Thoracic aorta (tissue), 2 donors: ENCODE data around the gene CWF19L1. TPM values are rescaled to one million over a fixed set of nuclear protein-coding genes. Genes with fewer than 3 reads are reported as not detected.

ENCODE experiments used
- ATAC-seq: fragments of 150-250 bp; one replicate; pipeline ENCODE4 v1.8.0; 2017; ENCODE audit warnings: low read depth; ENCODE audit not compliant: insufficient number of reproducible peaks, low FRiP score
- DNase-seq: peaks from one replicate; pipeline ENCODE4 v3.0.0-alpha.2; 2020; ENCODE audit warnings: low spot score
- H3K27ac ChIP-seq, 2 donors: fragments of 200-600 bp; sonication (generic); 1 replicate in 1 of 2; 2 replicates in 1 of 2; pipeline ENCODE4 v1.5.1; 2016; ENCODE audit warnings: mild to moderate bottlenecking in 2 of 2, moderate library complexity in 2 of 2
- H3K27me3 ChIP-seq: fragments of 200-600 bp; sonication (generic); replicated peaks from 2 replicates; pipeline ENCODE4 v1.6.0; 2016; ENCODE audit warnings: mild to moderate bottlenecking; ENCODE audit not compliant: insufficient read depth
- H3K36me3 ChIP-seq: fragments of 200-600 bp; sonication (generic); one replicate; pipeline ENCODE4 v1.5.1; 2016
- H3K4me1 ChIP-seq, 2 donors: fragments of 200-600 bp; sonication (generic); 1 replicate in 1 of 2; 2 replicates in 1 of 2; pipeline versions ENCODE4 v1.5.1 to v1.6.0; 2016; ENCODE audit warnings: low read depth in 2 of 2, mild to moderate bottlenecking in 1 of 2; ENCODE audit not compliant: control insufficient read depth in 1 of 2
- H3K4me3 ChIP-seq: fragments of 200-600 bp; sonication (generic); 2 replicates; pipeline ENCODE4 v1.5.1; 2016; ENCODE audit warnings: mild to moderate bottlenecking
- H3K9me3 ChIP-seq: fragments of 200-600 bp; sonication (generic); 2 replicates; pipeline ENCODE4 v1.5.1; 2016
- CTCF ChIP-seq: fragments of 200-600 bp; sonication (generic); IDR thresholded peaks from one replicate; pipeline ENCODE4 v1.5.1; 2019; ENCODE audit warnings: antibody characterized with exemption
- total RNA-seq, 2 donors: library from RNA; depleted of rRNA; stranded (reverse); fragments of >200 nt; gene quantifications; one replicate each; pipeline versions ENCODE4 v1.1.0 to v1.2.3, GENCODE V29; 2016

Gene CWF19L1
- total RNA-seq, 2 donors from 2014 or later, result 19.5 to 27.2 TPM

- H3K4me3 ChIP-seq, result no peak overlapping the region
- H3K27me3 ChIP-seq, result no peaks in the 10 kb centered on the region
- H3K9me3 ChIP-seq, result no peaks in the 10 kb centered on the region
- peaks cover 30% of the 10 kb centered on the region for H3K36me3 ChIP-seq
- no peaks in the 10 kb centered on the region for H3K4me1 ChIP-seq
- no peak overlapping the region for H3K27ac ChIP-seq
- TF ChIP-seq CTCF, result no peak
- ATAC-seq (no peak), DNase-seq (no peak)
Measured at GRCh38 chr10:100208276-100208675, 59.2 kb downstream of the CWF19L1 start.

GRCh38 chr10:100204370-100204769 is 63.1 kb downstream of the CWF19L1 start:
- TF ChIP-seq CTCF, result no peak
- H3K36me3 ChIP-seq, result peaks cover 36% of the 10 kb centered on the region
- no peaks in the 10 kb centered on the region for H3K4me1 ChIP-seq
- H3K4me3 ChIP-seq, result no peak overlapping the region
- DNase-seq (no peak), ATAC-seq (no peak)
- no peaks in the 10 kb centered on the region for H3K9me3 ChIP-seq
- no peaks in the 10 kb centered on the region for H3K27me3 ChIP-seq
- no peak overlapping the region for H3K27ac ChIP-seq

- no peak for TF ChIP-seq CTCF
- Histone ChIP-seq H3K9me3 (no peaks in the 10 kb centered on the region), H3K36me3 (peaks cover 32% of the 10 kb centered on the region), H3K27me3 (no peaks in the 10 kb centered on the region), H3K4me3 (no peak overlapping the region), H3K4me1 (no peaks in the 10 kb centered on the region), H3K27ac (no peak overlapping the region)
- no peak for DNase-seq
- no peak for ATAC-seq
Measured at GRCh38 chr10:100201549-100201948, 65.9 kb downstream of the CWF19L1 start.

GRCh38 chr10:100194711-100195110 is 72.7 kb downstream of the CWF19L1 start:
- Histone ChIP-seq H3K36me3 (peaks cover 14% of the 10 kb centered on the region), H3K27ac (no peak overlapping the region), H3K4me1 (no peaks in the 10 kb centered on the region), H3K27me3 (no peaks in the 10 kb centered on the region), H3K9me3 (no peaks in the 10 kb centered on the region), H3K4me3 (no peak overlapping the region)
- DNase-seq (no peak), ATAC-seq (no peak)
- no peak for TF ChIP-seq CTCF

GRCh38 chr10:100192350-100192749 is 75.1 kb downstream of the CWF19L1 start:
- Histone ChIP-seq H3K27ac (no peak overlapping the region), H3K4me1 (peaks cover 0 to under 1% of the 10 kb centered on the region in 2 donors), H3K36me3 (peaks cover 8% of the 10 kb centered on the region), H3K27me3 (no peaks in the 10 kb centered on the region), H3K9me3 (no peaks in the 10 kb centered on the region), H3K4me3 (no peak overlapping the region)
- no peak for TF ChIP-seq CTCF
- ATAC-seq (no peak), DNase-seq (no peak)
